ENCODE data around the gene FBXL17. TPM values are rescaled to one million over a fixed set of nuclear protein-coding genes. Genes with fewer than 3 reads are reported as not detected.

Gene FBXL17
- total RNA-seq, 4 donors from 2014 or later, result 10.9 to 19.8 (median 15.0) TPM

- ATAC-seq (ENCODE audit: low FRiP score), result no peak
- DNase-seq (ENCODE audit: low spot score), result no peak
- TF ChIP-seq CTCF (IDR thresholded peaks at IDR 0.05), result no peak
Observed at GRCh38 chr5:107948377-107948776, 433.5 kb downstream of the FBXL17 start.

GRCh38 chr5:107945061-107945460, 436.8 kb downstream of the FBXL17 start:
- DNase-seq (ENCODE audit: low spot score) (no peak), ATAC-seq (ENCODE audit: low FRiP score) (no peak)
- no peak for TF ChIP-seq CTCF (IDR thresholded peaks at IDR 0.05)

GRCh38 chr5:107943923-107944322, 438.0 kb downstream of the FBXL17 start:
- DNase-seq (ENCODE audit: low spot score), result no peak
- no peak for ATAC-seq (ENCODE audit: low FRiP score)
- TF ChIP-seq CTCF (IDR thresholded peaks at IDR 0.05), result no peak

- ATAC-seq (ENCODE audit: low FRiP score), result no peak
- DNase-seq (ENCODE audit: low spot score), result no peak
- no peak for TF ChIP-seq CTCF (IDR thresholded peaks at IDR 0.05)
Observed at GRCh38 chr5:107941036-107941435, 440.9 kb downstream of the FBXL17 start.

GRCh38 chr5:107937651-107938355, 444.1 kb downstream of the FBXL17 start:
- ATAC-seq (ENCODE audit: low FRiP score) (no peak), DNase-seq (ENCODE audit: low spot score) (no peak)
- TF ChIP-seq CTCF (IDR thresholded peaks at IDR 0.05), result no peak

GRCh38 chr5:107937204-107937603, 444.7 kb downstream of the FBXL17 start:
- no peak for TF ChIP-seq CTCF (IDR thresholded peaks at IDR 0.05)
- no peak for ATAC-seq (ENCODE audit: low FRiP score)
- DNase-seq (ENCODE audit: low spot score), result no peak

- DNase-seq (ENCODE audit: low spot score) (no peak), ATAC-seq (ENCODE audit: low FRiP score) (no peak)
- TF ChIP-seq CTCF (IDR thresholded peaks at IDR 0.05), result no peak
Observed at GRCh38 chr5:107936515-107936914, 445.4 kb downstream of the FBXL17 start.
